IMR-90 (cell line): ENCODE measurements around the gene HSP90B1. TPM values are rescaled to one million over a fixed set of nuclear protein-coding genes. Genes with fewer than 3 reads are reported as not detected.

Experiments used
- ATAC-seq: fragments of 200-7000 bp; cut with Tn5 transposase; 2 replicates; pipeline ENCODE4 v1.9.1; 2020; ENCODE audit warnings: low read depth, mild to moderate bottlenecking, moderate library complexity
- BruUV-seq: library from RNA; stranded (reverse); fragments of 400-500 nt; replicated peaks from 2 replicates; lab custom pipeline; 2021; lab: Mats Ljungman, UMichigan
- CTCF ChIA-PET: fragments of 300-600 bp; formaldehyde crosslinking; extraction: SDS; loops from one replicate; lab custom pipeline; 2021; ENCODE audit warnings: antibody characterized with exemption; lab: Yijun Ruan, JAX
- POLR2A ChIA-PET: fragments of 300-600 bp; sonication (Branson Sonifier 250); formaldehyde crosslinking; loops from one replicate; lab custom pipeline; 2022; ENCODE audit warnings: antibody characterized with exemption; ENCODE audit not compliant: unreplicated experiment; lab: Charles Lee
- DNase-seq: peaks from one replicate; pipeline ENCODE4 v3.0.0; 2013
- H2AFZ ChIP-seq: replicated peaks from 2 replicates; pipeline ENCODE3; 2013; ENCODE audit warnings: low read length, mild to moderate bottlenecking; ENCODE audit not compliant: poor library complexity
- H2AK5ac ChIP-seq: 2 replicates; pipeline ENCODE4 v1.6.1; 2013; ENCODE audit warnings: low read depth, low read length, inconsistent platforms
- H2AK9ac ChIP-seq: replicated peaks from 2 replicates; pipeline ENCODE3; 2013; ENCODE audit warnings: mild to moderate bottlenecking, low read depth, low read length, moderate library complexity; ENCODE audit not compliant: poor library complexity
- H2BK120ac ChIP-seq: 2 replicates; pipeline ENCODE4 v1.6.1; 2013; ENCODE audit warnings: low read depth, low read length, inconsistent platforms
- H2BK15ac ChIP-seq: 3 replicates; pipeline ENCODE4 v1.6.1; 2013; ENCODE audit warnings: low read depth, low read length, inconsistent platforms
- H2BK20ac ChIP-seq: 2 replicates; pipeline ENCODE4 v1.6.1; 2013; ENCODE audit warnings: low read depth, mild to moderate bottlenecking, inconsistent platforms, low read length, moderate library complexity
- H2BK5ac ChIP-seq: 2 replicates; pipeline ENCODE4 v1.6.1; 2013; ENCODE audit warnings: mild to moderate bottlenecking, low read depth, low read length, inconsistent platforms; ENCODE audit not compliant: poor library complexity, severe bottlenecking
- H3K14ac ChIP-seq: replicated peaks from 2 replicates; pipeline ENCODE4 v1.6.1; 2013; ENCODE audit warnings: low read depth, low read length, inconsistent platforms
- H3K18ac ChIP-seq: 2 replicates; pipeline ENCODE4 v1.6.1; 2013; ENCODE audit warnings: low read depth, low read length, control low read depth
- H3K23ac ChIP-seq: 2 replicates; pipeline ENCODE4 v1.6.1; 2013; ENCODE audit warnings: low read depth, low read length, inconsistent platforms
- H3K27ac ChIP-seq: 2 replicates; pipeline ENCODE4 v1.5.1; 2013; ENCODE audit warnings: mild to moderate bottlenecking, control low read depth, low read length; ENCODE audit not compliant: insufficient read depth
- H3K27me3 ChIP-seq: 2 replicates; pipeline ENCODE4 v1.6.1; 2013; ENCODE audit warnings: low read length; ENCODE audit not compliant: control insufficient read depth, insufficient read depth
- H3K36me3 ChIP-seq: 2 replicates; pipeline ENCODE4 v1.6.1; 2013; ENCODE audit warnings: low read length, mixed read lengths; ENCODE audit not compliant: control insufficient read depth, insufficient read depth
- H3K4ac ChIP-seq: 2 replicates; pipeline ENCODE4 v1.6.1; 2013; ENCODE audit warnings: low read depth, low read length, inconsistent platforms
- H3K4me1 ChIP-seq: 2 replicates; pipeline ENCODE4 v1.6.1; 2013; ENCODE audit warnings: low read length, mixed read lengths; ENCODE audit not compliant: control insufficient read depth, insufficient read depth
- H3K4me2 ChIP-seq: 2 replicates; pipeline ENCODE4 v1.6.1; 2013; ENCODE audit warnings: low read depth, mild to moderate bottlenecking, control low read depth, low read length, moderate library complexity
- H3K4me3 ChIP-seq: 2 replicates; pipeline ENCODE4 v1.5.1; 2013; ENCODE audit warnings: low read depth, mild to moderate bottlenecking, control low read depth, low read length, moderate library complexity; ENCODE audit not compliant: insufficient read depth
- H3K56ac ChIP-seq: 2 replicates; pipeline ENCODE4 v1.6.1; 2013; ENCODE audit warnings: low read length, inconsistent platforms; ENCODE audit not compliant: insufficient read depth; ENCODE audit errors: extremely low read depth
- H3K79me1 ChIP-seq, 2 experiments: 2 replicates each; pipeline ENCODE4 v1.6.1; 2013; ENCODE audit warnings: low read length in 2 of 2, inconsistent platforms in 1 of 2, low read depth in 1 of 2
- H3K9ac ChIP-seq: 2 replicates; pipeline ENCODE4 v1.6.1; 2013; ENCODE audit warnings: low read depth, low read length, control low read depth
- H3K9me1 ChIP-seq: 2 replicates; pipeline ENCODE4 v1.6.1; 2013; ENCODE audit warnings: low read length, inconsistent platforms; ENCODE audit not compliant: insufficient read depth
- H3K9me3 ChIP-seq: 2 replicates; pipeline ENCODE4 v1.6.1; 2013; ENCODE audit warnings: low read length; ENCODE audit not compliant: control insufficient read depth, insufficient read depth
- H4K20me1 ChIP-seq: 2 replicates; pipeline ENCODE4 v1.6.1; 2013; ENCODE audit warnings: low read length, inconsistent platforms; ENCODE audit not compliant: insufficient read depth
- H4K5ac ChIP-seq: 2 replicates; pipeline ENCODE4 v1.6.1; 2013; ENCODE audit warnings: mild to moderate bottlenecking, low read depth, low read length, control low read depth
- H4K8ac ChIP-seq, 2 experiments: 2 replicates each; pipeline ENCODE4 v1.6.1; 2013; ENCODE audit warnings: low read depth in 2 of 2, low read length in 2 of 2, control low read depth in 1 of 2, inconsistent platforms in 1 of 2
- H4K91ac ChIP-seq: 2 replicates; pipeline ENCODE4 v1.6.1; 2013; ENCODE audit warnings: low read depth, low read length, inconsistent platforms; ENCODE audit not compliant: insufficient read depth
- NFE2L2 ChIP-seq: fragments of 150-350 bp; IDR thresholded peaks from 2 replicates; pipeline ENCODE4 v1.6.1; 2016; ENCODE audit warnings: low read depth, mild to moderate bottlenecking, low read length
- WGBS, 2 experiments: methylation state at CpG; one replicate each; pipeline versions ENCODE4 v1.1.5 to v1.1.7; 2013; ENCODE audit warnings: missing lambda C conversion rate in 2 of 2; ENCODE audit not compliant: insufficient read length in 1 of 2; ENCODE audit errors: extremely low coverage in 2 of 2; 5-methylcytosine and 5-hydroxymethylcytosine counted together
- dilution Hi-C: fragments of 300-500 bp; cut with HindIII; formaldehyde crosslinking; loops from one replicate; pipeline ENCODE4 v1.14.3; 2018; ENCODE audit warnings: low sequenced_read_pairs; ENCODE audit not compliant: unreplicated experiment
- in situ Hi-C: fragments of 300-500 bp; cut with MboI; formaldehyde crosslinking; loops from 3 replicates; pipeline ENCODE4 v1.14.3; 2019; ENCODE audit warnings: low sequenced_read_pairs, inconsistent platforms, mixed read lengths
- intact Hi-C: fragments of 100-400 bp; cut with micrococcal nuclease; formaldehyde crosslinking; loops from 2 replicates; pipeline ENCODE4 v1.10.0; 2022
- polyA plus RNA-seq, 3 experiments: library from polyadenylated mRNA; depleted of rRNA; stranded (reverse); fragments of >200 nt; gene quantifications; 2 replicates each; pipeline ENCODE4 v1.2.3, GENCODE V29; 2012; ENCODE audit warnings: low replicate concordance in 1 of 3
- total RNA-seq: library from RNA; depleted of rRNA; stranded (reverse); fragments of >200 nt; gene quantifications from 2 replicates; pipeline ENCODE4 v1.2.3, GENCODE V29; 2012
- TF ChIP-seq, protein P1 (sequence below): conservative IDR thresholded peaks from 2 replicates; pipeline ENCODE4 v1.5.1; 2012; ENCODE audit warnings: mild to moderate bottlenecking, low read depth, low read length, improper control_type of control experiment
- TF ChIP-seq, protein P2 (sequence below): fragments of 150-350 bp; IDR thresholded peaks from 2 replicates; pipeline ENCODE4 v1.6.1; 2016; ENCODE audit warnings: low read depth, mild to moderate bottlenecking, low read length, moderate library complexity, borderline replicate concordance
- TF ChIP-seq, protein P3 (sequence below): fragments of 150-350 bp; IDR thresholded peaks from 2 replicates; pipeline ENCODE4 v1.6.1; 2017; ENCODE audit warnings: mild to moderate bottlenecking, antibody characterized with exemption, low read length, low read depth

The HSP90B1 gene
- total and polyA plus RNA-seq, 2 of the 4 experiments (the other 2 are of a cell fraction) = 398 to 765 TPM

DNA sequence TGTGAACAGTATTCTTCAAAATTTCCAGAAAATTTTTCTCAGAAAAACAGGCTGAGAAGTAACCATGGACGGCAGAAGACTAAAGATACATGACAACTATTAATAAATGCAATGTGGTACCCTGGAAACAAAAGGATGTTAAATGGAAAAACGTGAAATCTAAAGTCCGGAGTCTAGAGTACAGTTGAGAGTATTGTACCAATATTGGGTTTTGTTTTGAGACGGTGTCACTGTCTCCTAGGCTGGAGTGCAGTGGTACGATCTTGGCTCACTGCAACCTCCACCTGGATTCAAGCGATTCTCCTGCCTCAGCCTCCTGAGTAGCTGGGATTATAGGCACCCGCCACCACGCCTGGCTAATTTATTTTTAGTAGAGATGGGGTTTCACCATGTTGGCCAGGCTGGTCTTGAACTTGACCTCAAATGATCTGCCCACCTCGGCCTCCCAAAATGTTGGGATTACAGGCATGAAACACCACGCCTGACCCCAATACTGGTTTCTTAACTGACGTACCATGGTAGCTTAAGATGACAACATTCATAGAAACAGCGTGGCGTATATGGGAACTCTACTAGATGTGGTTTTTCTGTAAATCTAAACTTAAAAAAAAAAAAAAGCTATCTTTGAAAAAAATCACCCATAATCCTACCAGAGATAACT lies 18.7 kb downstream of the HSP90B1 start:
- Histone ChIP-seq H3K9me1 (no peaks in the 10 kb centered on the region; the same call in 1 of the 2 replicates), H3K9me3 (no peaks in the 10 kb centered on the region), H2BK5ac (no peak overlapping the region), H3K27ac (no peak overlapping the region), H3K4me2 (no peak overlapping the region), H4K20me1 (peaks cover 7% of the 10 kb centered on the region; the same call in 1 of the 2 replicates), H2AFZ (no peak overlapping the region), H3K4me3 (no peak overlapping the region), H3K4me1 (no peaks in the 10 kb centered on the region), H4K8ac (no peak overlapping the region), H4K5ac (no peak overlapping the region), H4K91ac (no peak overlapping the region), H3K4ac (no peak overlapping the region), H3K79me1 (peaks cover 28 to 34% of the 10 kb centered on the region in 2 experiments), H2BK20ac (no peak overlapping the region), H2AK9ac (no peak overlapping the region), H2AK5ac (no peak overlapping the region), H3K23ac (no peak overlapping the region), H3K18ac (no peak overlapping the region), H2BK120ac (no peak overlapping the region), H3K14ac (no peak overlapping the region), H2BK15ac (no peak overlapping the region), H3K9ac (no peak overlapping the region), H3K56ac (no peak overlapping the region), H3K36me3 (peaks cover 56% of the 10 kb centered on the region), H3K27me3 (no peaks in the 10 kb centered on the region)
- CTCF ChIA-PET = interaction anchor here (1.0 to 1.4 kb wide), 2 partner anchors 13 to 135 kb away, joined by 3 read pairs; no protein-coding TSS in a partner anchor
- dilution Hi-C loops (no loop called here), in situ Hi-C loops (no loop called here), intact Hi-C loops (loop anchor here (10.0 kb wide), 1 partner anchor 376 kb away; no protein-coding TSS in a partner anchor)
- POLR2A ChIA-PET = interaction anchor here (0.5 kb wide), 1 partner anchor 15 kb away, joined by 3 read pairs; no protein-coding TSS in a partner anchor
- BruUV-seq = no TSS peak
- DNase-seq (no peak), ATAC-seq (no peak)
- TF ChIP-seq, protein P1, sequence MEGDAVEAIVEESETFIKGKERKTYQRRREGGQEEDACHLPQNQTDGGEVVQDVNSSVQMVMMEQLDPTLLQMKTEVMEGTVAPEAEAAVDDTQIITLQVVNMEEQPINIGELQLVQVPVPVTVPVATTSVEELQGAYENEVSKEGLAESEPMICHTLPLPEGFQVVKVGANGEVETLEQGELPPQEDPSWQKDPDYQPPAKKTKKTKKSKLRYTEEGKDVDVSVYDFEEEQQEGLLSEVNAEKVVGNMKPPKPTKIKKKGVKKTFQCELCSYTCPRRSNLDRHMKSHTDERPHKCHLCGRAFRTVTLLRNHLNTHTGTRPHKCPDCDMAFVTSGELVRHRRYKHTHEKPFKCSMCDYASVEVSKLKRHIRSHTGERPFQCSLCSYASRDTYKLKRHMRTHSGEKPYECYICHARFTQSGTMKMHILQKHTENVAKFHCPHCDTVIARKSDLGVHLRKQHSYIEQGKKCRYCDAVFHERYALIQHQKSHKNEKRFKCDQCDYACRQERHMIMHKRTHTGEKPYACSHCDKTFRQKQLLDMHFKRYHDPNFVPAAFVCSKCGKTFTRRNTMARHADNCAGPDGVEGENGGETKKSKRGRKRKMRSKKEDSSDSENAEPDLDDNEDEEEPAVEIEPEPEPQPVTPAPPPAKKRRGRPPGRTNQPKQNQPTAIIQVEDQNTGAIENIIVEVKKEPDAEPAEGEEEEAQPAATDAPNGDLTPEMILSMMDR = no peak
- TF ChIP-seq, protein P2, sequence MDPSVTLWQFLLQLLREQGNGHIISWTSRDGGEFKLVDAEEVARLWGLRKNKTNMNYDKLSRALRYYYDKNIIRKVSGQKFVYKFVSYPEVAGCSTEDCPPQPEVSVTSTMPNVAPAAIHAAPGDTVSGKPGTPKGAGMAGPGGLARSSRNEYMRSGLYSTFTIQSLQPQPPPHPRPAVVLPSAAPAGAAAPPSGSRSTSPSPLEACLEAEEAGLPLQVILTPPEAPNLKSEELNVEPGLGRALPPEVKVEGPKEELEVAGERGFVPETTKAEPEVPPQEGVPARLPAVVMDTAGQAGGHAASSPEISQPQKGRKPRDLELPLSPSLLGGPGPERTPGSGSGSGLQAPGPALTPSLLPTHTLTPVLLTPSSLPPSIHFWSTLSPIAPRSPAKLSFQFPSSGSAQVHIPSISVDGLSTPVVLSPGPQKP = no peak
- no peak for TF ChIP-seq NFE2L2
- TF ChIP-seq, protein P3, sequence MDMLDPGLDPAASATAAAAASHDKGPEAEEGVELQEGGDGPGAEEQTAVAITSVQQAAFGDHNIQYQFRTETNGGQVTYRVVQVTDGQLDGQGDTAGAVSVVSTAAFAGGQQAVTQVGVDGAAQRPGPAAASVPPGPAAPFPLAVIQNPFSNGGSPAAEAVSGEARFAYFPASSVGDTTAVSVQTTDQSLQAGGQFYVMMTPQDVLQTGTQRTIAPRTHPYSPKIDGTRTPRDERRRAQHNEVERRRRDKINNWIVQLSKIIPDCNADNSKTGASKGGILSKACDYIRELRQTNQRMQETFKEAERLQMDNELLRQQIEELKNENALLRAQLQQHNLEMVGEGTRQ = no peak
- WGBS, 2 experiments = 92% methylated on average over 2 of the region's 13 CpGs; no CpG with 5 or more reads in 1 of the 2 experiments
